Measurements from ENCODE around the gene DVL2.

DNA sequence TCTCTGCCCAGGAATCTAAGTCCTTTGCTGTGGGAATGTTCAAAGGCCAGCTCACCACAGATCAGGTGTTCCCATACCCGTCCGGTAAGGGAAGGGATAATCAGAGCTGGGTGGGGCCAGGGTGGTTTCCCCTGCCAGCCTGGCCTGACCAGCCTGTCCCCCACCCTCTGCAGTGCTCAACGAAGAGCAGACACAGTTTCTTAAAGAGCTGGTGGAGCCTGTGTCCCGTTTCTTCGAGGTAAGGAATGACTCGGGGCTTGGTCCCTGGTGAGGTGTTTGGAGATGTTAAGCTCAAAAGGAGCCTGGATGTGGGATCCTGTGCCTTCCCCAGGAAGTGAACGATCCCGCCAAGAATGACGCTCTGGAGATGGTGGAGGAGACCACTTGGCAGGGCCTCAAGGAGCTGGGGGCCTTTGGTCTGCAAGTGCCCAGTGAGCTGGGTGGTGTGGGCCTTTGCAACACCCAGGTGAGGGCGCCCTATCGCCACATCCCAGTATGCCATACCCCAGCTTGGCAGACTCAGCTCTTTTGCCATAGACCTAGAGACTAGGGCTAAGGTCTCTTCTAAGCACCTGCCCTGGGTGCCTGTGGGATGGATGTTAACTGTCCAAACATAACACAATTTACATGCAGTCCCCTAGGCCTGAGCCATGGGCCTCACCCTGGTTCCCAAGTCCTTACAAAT is 13.6 kb downstream of the DVL2 start:
- TF ChIP-seq POLR2A (IDR thresholded peaks at IDR 0.05) = no peak
- TF ChIP-seq, protein P1, sequence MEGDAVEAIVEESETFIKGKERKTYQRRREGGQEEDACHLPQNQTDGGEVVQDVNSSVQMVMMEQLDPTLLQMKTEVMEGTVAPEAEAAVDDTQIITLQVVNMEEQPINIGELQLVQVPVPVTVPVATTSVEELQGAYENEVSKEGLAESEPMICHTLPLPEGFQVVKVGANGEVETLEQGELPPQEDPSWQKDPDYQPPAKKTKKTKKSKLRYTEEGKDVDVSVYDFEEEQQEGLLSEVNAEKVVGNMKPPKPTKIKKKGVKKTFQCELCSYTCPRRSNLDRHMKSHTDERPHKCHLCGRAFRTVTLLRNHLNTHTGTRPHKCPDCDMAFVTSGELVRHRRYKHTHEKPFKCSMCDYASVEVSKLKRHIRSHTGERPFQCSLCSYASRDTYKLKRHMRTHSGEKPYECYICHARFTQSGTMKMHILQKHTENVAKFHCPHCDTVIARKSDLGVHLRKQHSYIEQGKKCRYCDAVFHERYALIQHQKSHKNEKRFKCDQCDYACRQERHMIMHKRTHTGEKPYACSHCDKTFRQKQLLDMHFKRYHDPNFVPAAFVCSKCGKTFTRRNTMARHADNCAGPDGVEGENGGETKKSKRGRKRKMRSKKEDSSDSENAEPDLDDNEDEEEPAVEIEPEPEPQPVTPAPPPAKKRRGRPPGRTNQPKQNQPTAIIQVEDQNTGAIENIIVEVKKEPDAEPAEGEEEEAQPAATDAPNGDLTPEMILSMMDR (IDR thresholded peaks at IDR 0.05) = peak in 3 of 4 experiments; percentile 24 to 34 (median 24)
